Measurements from ENCODE around the gene FUBP1. TPM values are rescaled to one million over a fixed set of nuclear protein-coding genes. Genes with fewer than 3 reads are reported as not detected.

The FUBP1 gene
- total and polyA plus RNA-seq, 8 donors: 95.4 to 412 (median 360) TPM

- Histone ChIP-seq H3K4me3 (no peak overlapping the region), H3K4me1 (no peaks in the 10 kb centered on the region), H3K27me3 (no peaks in the 10 kb centered on the region), H3K27ac (no peak overlapping the region), H3K36me3 (no peaks in the 10 kb centered on the region), H3K9me3 (no peaks in the 10 kb centered on the region)
- ATAC-seq (peak; percentile 19), DNase-seq (no peak)
- intact Hi-C loops (cut with DNase I): no loop called here
- TF ChIP-seq, protein P1, sequence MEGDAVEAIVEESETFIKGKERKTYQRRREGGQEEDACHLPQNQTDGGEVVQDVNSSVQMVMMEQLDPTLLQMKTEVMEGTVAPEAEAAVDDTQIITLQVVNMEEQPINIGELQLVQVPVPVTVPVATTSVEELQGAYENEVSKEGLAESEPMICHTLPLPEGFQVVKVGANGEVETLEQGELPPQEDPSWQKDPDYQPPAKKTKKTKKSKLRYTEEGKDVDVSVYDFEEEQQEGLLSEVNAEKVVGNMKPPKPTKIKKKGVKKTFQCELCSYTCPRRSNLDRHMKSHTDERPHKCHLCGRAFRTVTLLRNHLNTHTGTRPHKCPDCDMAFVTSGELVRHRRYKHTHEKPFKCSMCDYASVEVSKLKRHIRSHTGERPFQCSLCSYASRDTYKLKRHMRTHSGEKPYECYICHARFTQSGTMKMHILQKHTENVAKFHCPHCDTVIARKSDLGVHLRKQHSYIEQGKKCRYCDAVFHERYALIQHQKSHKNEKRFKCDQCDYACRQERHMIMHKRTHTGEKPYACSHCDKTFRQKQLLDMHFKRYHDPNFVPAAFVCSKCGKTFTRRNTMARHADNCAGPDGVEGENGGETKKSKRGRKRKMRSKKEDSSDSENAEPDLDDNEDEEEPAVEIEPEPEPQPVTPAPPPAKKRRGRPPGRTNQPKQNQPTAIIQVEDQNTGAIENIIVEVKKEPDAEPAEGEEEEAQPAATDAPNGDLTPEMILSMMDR (IDR thresholded peaks at IDR 0.05): no peak
These were observed 79.1 kb downstream of the FUBP1 start for GRCh38 chr1:77899647-77900320.

Other genes starting within 250 kb of the FUBP1 start
- 10 to 100 TPM; 50.5 to 59.5 TPM for gene USP33, start 219.2 kb downstream of the FUBP1 start, total RNA-seq
- gene USP33, start 219.2 kb downstream of the FUBP1 start, polyA plus RNA-seq (ENCODE audit: insufficient read length in 6 of 6): 100 to 1,000 TPM; 112 to 136 (median 118) TPM
- gene MIGA1, start 199.4 kb downstream of the FUBP1 start, total RNA-seq: 10 to 100 TPM; 15.5 to 16.4 TPM
- 10 to 100 TPM; 17.2 to 20.5 (median 19.6) TPM for gene MIGA1, start 199.4 kb downstream of the FUBP1 start, polyA plus RNA-seq (ENCODE audit: insufficient read length in 6 of 6)
- 10 to 100 TPM; 17.9 to 26.7 TPM for gene NEXN, start 90.4 kb downstream of the FUBP1 start, total RNA-seq
- gene NEXN, start 90.4 kb downstream of the FUBP1 start, polyA plus RNA-seq (ENCODE audit: insufficient read length in 6 of 6): 10 to 100 TPM; 32.0 to 45.0 (median 35.5) TPM
- 10 to 100 TPM; 29.8 to 45.6 TPM for gene DNAJB4, start 25.9 kb upstream of the FUBP1 start, total RNA-seq
- 10 to 100 TPM; 39.8 to 46.9 (median 44.2) TPM for gene DNAJB4, start 25.9 kb upstream of the FUBP1 start, polyA plus RNA-seq (ENCODE audit: insufficient read length in 6 of 6)
- 1 to 10 TPM; 1.2 to 2.2 TPM for gene GIPC2, start 66.9 kb upstream of the FUBP1 start, total RNA-seq
- 1 to 10 TPM in 1 of 6 donors, under 1 TPM in 5; 0.46 to 1.5 (median 0.68) TPM for gene GIPC2, start 66.9 kb upstream of the FUBP1 start, polyA plus RNA-seq (ENCODE audit: insufficient read length in 6 of 6)

Data from left lung (tissue), 10 donors.